ENCODE results near the gene NUB1. TPM values are rescaled to one million over a fixed set of nuclear protein-coding genes. Genes with fewer than 3 reads are reported as not detected.

NUB1 gene
- total RNA-seq, 1 experiment from 2014 or later: 48.5 TPM

- no peak overlapping the region for H3K14ac ChIP-seq (ENCODE audit: insufficient read depth, low read length)
- peak; percentile 31 for DNase-seq
- no peak overlapping the region for H2AK5ac ChIP-seq (ENCODE audit: insufficient read length, low read length)
- H3K23me2 ChIP-seq (ENCODE audit: insufficient read length, low read depth, low read length, poor library complexity, severe bottlenecking): peaks cover 25% of the 10 kb centered on the region
- no peak overlapping the region for H3K4ac ChIP-seq (ENCODE audit: low read depth, low read length)
- no peak overlapping the region for H3T11ph ChIP-seq (ENCODE audit: low read length)
- H3K23ac ChIP-seq (ENCODE audit: insufficient read length, low read depth, low read length): no peak overlapping the region
- H2BK5ac ChIP-seq (ENCODE audit: insufficient read length, low read length): no peak overlapping the region
- H3K79me1 ChIP-seq (ENCODE audit: insufficient read depth, low read depth, low read length, poor library complexity, severe bottlenecking): no peaks in the 10 kb centered on the region
- WGBS (ENCODE audit: extremely low coverage, insufficient read length, low lambda C conversion rate): no CpG with 5 or more reads among the region's 6 CpGs
- H2BK20ac ChIP-seq (ENCODE audit: low read depth, low read length, poor library complexity, severe bottlenecking): no peak overlapping the region
- H3K4me3 Mint-ChIP-seq: peak overlapping the region; percentile 77 to 87; a peak in 4 of 5 replicates
- H3K9me3 ChIP-seq (ENCODE audit: control insufficient read depth, low read depth, low read length): no peaks in the 10 kb centered on the region
- H3K79me2 ChIP-seq (ENCODE audit: insufficient read depth, low read length): no peaks in the 10 kb centered on the region
- peak overlapping the region; percentile 59 for H3K4me2 ChIP-seq (ENCODE audit: insufficient read depth, insufficient read length, low read length)
- H3K27ac Mint-ChIP-seq: no peak overlapping the region
- H2BK120ac ChIP-seq (ENCODE audit: low read depth, low read length, poor library complexity, severe bottlenecking): no peak overlapping the region
- no peak overlapping the region for H3K27ac ChIP-seq (ENCODE audit: insufficient read length, low read depth, low read length)
- no peak overlapping the region for H3K9ac ChIP-seq (ENCODE audit: extremely low read depth, insufficient read length, low read length)
- H4K8ac ChIP-seq (replicated peaks; ENCODE audit: insufficient read length, low read depth, low read length): no peak overlapping the region
- no peak overlapping the region for H2BK12ac ChIP-seq (ENCODE audit: insufficient read length, low read depth, low read length)
- H4K20me1 ChIP-seq (ENCODE audit: control insufficient read depth, insufficient read depth, insufficient read length): no peaks in the 10 kb centered on the region
- no peak overlapping the region for H4K91ac ChIP-seq (ENCODE audit: insufficient read length, low read depth, low read length)
- H3K36me3 Mint-ChIP-seq (ENCODE audit: insufficient read depth in 1 of 3, low read depth in 3 of 3): peaks cover 0 to 6% (median 2%) of the 10 kb centered on the region in 3 experiments; a peak in 4 of 7 replicates
- peaks cover 29 to 32% of the 10 kb centered on the region in 2 experiments for H3K4me1 Mint-ChIP-seq
- no peak for TF ChIP-seq CTCF (conservative IDR thresholded peaks at IDR 0.05)
- H3K9me3 Mint-ChIP-seq: peaks cover 0 to 3% of the 10 kb centered on the region in 2 experiments; a peak in 1 of 5 replicates
- no peak overlapping the region for H2BK15ac ChIP-seq (ENCODE audit: low read depth, low read length)
- peaks cover 74% of the 10 kb centered on the region for H3K27me3 Mint-ChIP-seq (ENCODE audit: low read depth)
- H3K4me1 ChIP-seq (ENCODE audit: insufficient read depth, low read length): peaks cover 9% of the 10 kb centered on the region; the same call in 1 of the 2 replicates
- no peak overlapping the region for H2AFZ ChIP-seq (ENCODE audit: low read length)
- no peak overlapping the region for H3K56ac ChIP-seq (ENCODE audit: insufficient read length, low read depth, low read length)
- H3K18ac ChIP-seq (ENCODE audit: insufficient read length, low read depth, low read length): no peak overlapping the region
- H4K5ac ChIP-seq (ENCODE audit: insufficient read length, low read depth, low read length): no peak overlapping the region
- H3K27me3 ChIP-seq (ENCODE audit: insufficient read depth, low read length): peaks cover 6% of the 10 kb centered on the region; the same call in 1 of the 2 replicates
These were observed 69.9 kb downstream of the NUB1 start for GRCh38 chr7:151411551-151411950.
